ENCODE data around the gene TNFRSF4. TPM values are rescaled to one million over a fixed set of nuclear protein-coding genes. Genes with fewer than 3 reads are reported as not detected.

TNFRSF4 gene
- total RNA-seq, 1 donor from 2014 or later: 58.5 TPM

- DNase-seq (ENCODE audit: extremely low read depth, low read depth, low spot score): no peak
These were observed 6.2 kb upstream of the TNFRSF4 start for GRCh38 chr1:1220197-1220596.

GRCh38 chr1:1219341-1219740 lies 5.4 kb upstream of the TNFRSF4 start:
- DNase-seq (ENCODE audit: extremely low read depth, low read depth, low spot score): no peak

- no peak for DNase-seq (ENCODE audit: extremely low read depth, low read depth, low spot score)
These were observed 4.7 kb upstream of the TNFRSF4 start for GRCh38 chr1:1218524-1219200.

- no peak for DNase-seq (ENCODE audit: extremely low read depth, low read depth, low spot score)
These were observed 3.9 kb upstream of the TNFRSF4 start for GRCh38 chr1:1217621-1218523.

GRCh38 chr1:1216770-1217620 lies 3.0 kb upstream of the TNFRSF4 start:
- DNase-seq (ENCODE audit: extremely low read depth, low read depth, low spot score): no peak

GRCh38 chr1:1215881-1216605 lies 2.1 kb upstream of the TNFRSF4 start:
- DNase-seq (ENCODE audit: extremely low read depth, low read depth, low spot score): no peak

GRCh38 chr1:1215080-1215676 lies 1.2 kb upstream of the TNFRSF4 start:
- DNase-seq (ENCODE audit: extremely low read depth, low read depth, low spot score): no peak

GRCh38 chr1:1212780-1213344 lies 1.1 kb downstream of the TNFRSF4 start:
- no peak for DNase-seq (ENCODE audit: extremely low read depth, low read depth, low spot score)

GRCh38 chr1:1211541-1212441 lies 2.2 kb downstream of the TNFRSF4 start:
- DNase-seq (ENCODE audit: extremely low read depth, low read depth, low spot score): no peak

GRCh38 chr1:1210726-1211540 lies 3.0 kb downstream of the TNFRSF4 start:
- DNase-seq (ENCODE audit: extremely low read depth, low read depth, low spot score): no peak

GRCh38 chr1:1208713-1209433 lies 5.1 kb downstream of the TNFRSF4 start:
- no peak for DNase-seq (ENCODE audit: extremely low read depth, low read depth, low spot score)

- no peak for DNase-seq (ENCODE audit: extremely low read depth, low read depth, low spot score)
These were observed 6.4 kb downstream of the TNFRSF4 start for GRCh38 chr1:1207571-1207892.

- no peak for DNase-seq (ENCODE audit: extremely low read depth, low read depth, low spot score)
These were observed 6.9 kb downstream of the TNFRSF4 start for GRCh38 chr1:1206966-1207531.

GRCh38 chr1:1206376-1206965 lies 7.5 kb downstream of the TNFRSF4 start, which contains the start of gene TNFRSF18:
Gene TNFRSF18 (minus strand): TSS chr1:1206592. CDS start chr1:1206571, 21 bp downstream.
- no peak for DNase-seq (ENCODE audit: extremely low read depth, low read depth, low spot score)

GRCh38 chr1:1205769-1206375 lies 8.1 kb downstream of the TNFRSF4 start:
- DNase-seq (ENCODE audit: extremely low read depth, low read depth, low spot score): no peak
